Suppressor macrophage (primary cell): ENCODE results near the gene GTSE1.

Source experiments
- DNase-seq, 4 experiments: peaks; one replicate each; pipeline ENCODE4 v3.0.0-alpha.2; 2020 to 2022

The GTSE1 gene

GRCh38 chr22:46273432-46274148 is 23.1 kb upstream of the GTSE1 start:
- DNase-seq = no peak

GRCh38 chr22:46274381-46274780 is 22.3 kb upstream of the GTSE1 start:
- no peak for DNase-seq

- peak in 1 of 4 experiments; percentile 22 for DNase-seq
Observed at GRCh38 chr22:46275455-46276122, 21.1 kb upstream of the GTSE1 start.

- no peak for DNase-seq
Observed at GRCh38 chr22:46276563-46276962, 20.1 kb upstream of the GTSE1 start.

GRCh38 chr22:46278656-46279645 is 17.7 kb upstream of the GTSE1 start:
- no peak for DNase-seq

GRCh38 chr22:46280063-46280817 is 16.4 kb upstream of the GTSE1 start:
- no peak for DNase-seq

GRCh38 chr22:46280999-46281623 is 15.6 kb upstream of the GTSE1 start:
- DNase-seq = peak; percentile 17 to 70 (median 46)

- DNase-seq = no peak
Observed at GRCh38 chr22:46281866-46282678, 14.6 kb upstream of the GTSE1 start.

GRCh38 chr22:46286006-46286405 is 10.7 kb upstream of the GTSE1 start:
- DNase-seq = no peak

- no peak for DNase-seq
Observed at GRCh38 chr22:46286941-46287872, 9.5 kb upstream of the GTSE1 start.

GRCh38 chr22:46287873-46288751 is 8.6 kb upstream of the GTSE1 start:
- DNase-seq = peak; percentile 40 to 59 (median 48)

GRCh38 chr22:46288846-46289243 is 7.8 kb upstream of the GTSE1 start:
- no peak for DNase-seq

- no peak for DNase-seq
Observed at GRCh38 chr22:46289244-46289891, 7.3 kb upstream of the GTSE1 start.

- no peak for DNase-seq
Observed at GRCh38 chr22:46290121-46290842, 6.4 kb upstream of the GTSE1 start.

- DNase-seq = no peak
Observed at GRCh38 chr22:46290843-46291785, 5.6 kb upstream of the GTSE1 start.

GRCh38 chr22:46292173-46292572 is 4.5 kb upstream of the GTSE1 start:
- no peak for DNase-seq
